ENCODE results near the gene RBM8A.

The RBM8A gene

GRCh38 chr1:145912128-145912641 is 15.1 kb downstream of the RBM8A start:
- TF ChIP-seq PRDM2 (tag by site-specific recombination; IDR thresholded peaks at IDR 0.05; ENCODE audit: borderline replicate concordance) (no peak), ZNF24 (tag by site-specific recombination; IDR thresholded peaks at IDR 0.05) (no peak), ZFHX2 (tag by site-specific recombination; conservative IDR thresholded peaks at IDR 0.05) (no peak), ZSCAN16 (tag by site-specific recombination; IDR thresholded peaks at IDR 0.05) (no peak), WT1 (tag by site-specific recombination; IDR thresholded peaks at IDR 0.05) (no peak), ZNF211 (tag by site-specific recombination; IDR thresholded peaks at IDR 0.05; ENCODE audit: low read depth) (no peak), ZFP69B (tag by site-specific recombination; IDR thresholded peaks at IDR 0.05) (no peak), REST (tag by site-specific recombination; IDR thresholded peaks at IDR 0.05) (no peak), ZNF521 (tag by site-specific recombination; IDR thresholded peaks at IDR 0.05) (no peak), FEZF1 (tag by site-specific recombination; IDR thresholded peaks at IDR 0.05) (no peak), ZNF132 (tag by site-specific recombination; IDR thresholded peaks at IDR 0.05; ENCODE audit: borderline replicate concordance) (no peak), ZNF18 (tag by site-specific recombination; IDR thresholded peaks at IDR 0.05) (no peak), ZNF692 (tag by site-specific recombination; IDR thresholded peaks at IDR 0.05) (no peak), ZNF664 (tag by site-specific recombination; IDR thresholded peaks at IDR 0.05) (no peak), GLI4 (tag by site-specific recombination; IDR thresholded peaks at IDR 0.05) (no peak), ZNF266 (tag by site-specific recombination; IDR thresholded peaks at IDR 0.05; ENCODE audit: low read depth) (no peak), ZNF555 (tag by site-specific recombination; conservative IDR thresholded peaks at IDR 0.05) (no peak), HOXC10 (CRISPR knock-in tag; IDR thresholded peaks at IDR 0.05) (no peak)
- no peaks in the 10 kb centered on the region for H3K9me3 ChIP-seq (ENCODE audit: control insufficient read depth, insufficient read depth, low read depth, low read length)
- ChIA-PET POLR2A (no interaction called here), CTCF (interaction anchor here (5.2 to 10.0 kb wide), 2 partner anchors 21 to 67 kb away, joined by 47 to 222 read pairs; partner anchors contain the start of genes ANKRD35 and NUDT17)
- H3K4me3 ChIP-seq (ENCODE audit: low read depth, low read length): no peak overlapping the region
- no peaks in the 10 kb centered on the region for H3K4me1 ChIP-seq (ENCODE audit: control insufficient read depth, insufficient read depth, low read length)
- peaks cover 5 to 45% of the 10 kb centered on the region in 2 experiments; a peak in 2 of 3 replicates for H3K36me3 ChIP-seq (ENCODE audit: control insufficient read depth in 2 of 2, insufficient read depth in 1 of 2, low read length in 2 of 2)
- H3K27ac ChIP-seq (ENCODE audit: extremely low read depth, low read depth, low read length): no peak overlapping the region
